ENCODE data around the gene POP5.
"Not testable (repeated sequence)": the region's sequence is repeated elsewhere in the genome, so short reads cannot be mapped to it uniquely, and the experiment has no call there.

POP5 gene

DNA sequence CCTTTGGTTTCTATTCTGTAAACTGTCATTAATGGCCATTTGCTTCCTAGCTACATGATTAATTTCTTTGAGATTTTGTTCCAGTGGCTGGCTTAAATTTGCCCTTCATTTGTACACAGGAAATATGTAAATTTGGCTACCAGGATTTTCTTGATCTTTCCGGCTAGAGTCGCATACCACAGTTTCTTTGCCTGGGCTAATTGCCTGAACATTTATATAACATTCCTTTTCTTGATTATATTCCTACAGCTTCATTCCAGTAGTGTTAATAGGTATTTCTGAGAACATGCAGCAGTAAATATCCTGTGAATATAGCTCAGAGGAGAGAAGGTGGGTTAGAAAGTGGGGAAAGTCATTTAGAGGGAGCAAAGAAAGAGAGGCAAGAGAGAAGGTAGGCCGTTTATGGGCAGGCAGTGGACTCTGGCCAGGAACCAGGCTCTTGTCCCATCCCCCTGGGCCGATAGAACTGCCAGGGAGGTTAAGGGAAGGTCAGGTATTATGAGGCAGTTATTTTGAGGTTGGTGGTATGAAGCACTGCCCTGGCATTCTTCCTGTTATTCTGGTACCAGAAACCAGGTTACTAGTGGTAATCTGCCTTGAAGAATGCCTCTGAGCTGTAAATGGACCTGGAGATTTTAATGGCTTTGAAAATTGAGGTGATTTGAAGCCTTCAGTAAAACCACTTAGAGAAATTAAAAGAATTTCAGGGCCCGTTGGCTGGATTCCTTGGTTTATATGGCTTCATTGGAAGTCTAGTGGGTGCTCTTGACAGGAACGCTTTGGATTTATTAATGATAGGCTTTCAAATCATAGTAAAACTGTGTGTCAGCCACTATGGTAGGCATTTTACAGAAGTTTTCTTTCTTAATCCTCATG is 42.7 kb downstream of the POP5 start:
- no peak for DNase-seq (ENCODE audit: low read depth, low spot score)

DNA sequence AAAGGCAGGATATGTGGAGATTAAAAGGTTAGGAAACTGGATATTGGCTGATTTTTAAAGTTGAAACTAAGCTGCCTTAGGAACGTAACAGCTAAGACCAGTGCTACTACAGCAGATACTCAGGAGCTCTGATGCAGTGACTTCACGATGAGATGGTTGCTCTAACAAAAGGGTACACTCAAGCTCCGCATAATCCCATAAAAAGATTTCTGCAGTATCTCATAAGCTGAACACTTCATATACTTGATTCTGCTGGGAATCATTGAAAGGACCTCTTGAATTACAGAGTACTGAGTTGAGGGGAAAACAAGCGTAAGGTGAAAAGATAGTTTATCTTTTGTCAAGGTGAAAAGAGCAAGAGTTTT is 43.4 kb downstream of the POP5 start:
- DNase-seq (ENCODE audit: low read depth, low spot score) = no peak

DNA sequence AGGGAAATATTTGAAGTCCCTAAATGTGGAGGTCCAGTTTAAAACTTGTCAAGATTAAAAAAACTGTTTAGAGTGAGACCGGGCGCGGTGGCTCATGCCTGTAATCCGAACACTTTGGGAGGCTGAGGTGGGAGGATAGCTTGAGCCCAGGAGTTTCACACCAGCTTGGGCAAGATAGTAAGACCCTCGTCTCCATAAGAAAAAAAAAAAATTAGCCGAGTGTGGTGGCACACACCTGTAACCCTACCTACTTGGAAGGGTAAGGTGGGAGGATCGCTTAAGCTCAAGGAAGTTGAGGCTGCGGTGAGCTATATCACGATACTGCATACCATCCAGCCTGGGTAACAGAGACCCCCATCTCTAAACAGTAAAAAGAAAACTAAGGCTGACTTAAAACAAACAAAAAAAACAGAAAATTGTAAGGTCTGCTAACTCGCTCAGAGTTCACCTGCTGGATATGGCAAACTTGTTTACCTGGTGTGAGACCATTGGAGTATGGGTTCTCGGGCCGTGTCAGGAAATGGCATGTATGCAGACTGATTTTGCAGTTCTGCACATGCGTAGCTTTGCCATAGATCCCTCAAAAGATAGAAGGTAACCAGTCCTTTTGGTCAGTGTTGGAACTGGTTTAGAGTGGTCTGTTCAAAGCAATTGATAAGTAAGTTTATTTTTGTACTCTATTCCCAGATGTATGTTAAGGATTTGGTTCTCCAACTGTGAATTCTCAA is 45.0 kb downstream of the POP5 start:
- no peak for DNase-seq (ENCODE audit: low read depth, low spot score)

DNA sequence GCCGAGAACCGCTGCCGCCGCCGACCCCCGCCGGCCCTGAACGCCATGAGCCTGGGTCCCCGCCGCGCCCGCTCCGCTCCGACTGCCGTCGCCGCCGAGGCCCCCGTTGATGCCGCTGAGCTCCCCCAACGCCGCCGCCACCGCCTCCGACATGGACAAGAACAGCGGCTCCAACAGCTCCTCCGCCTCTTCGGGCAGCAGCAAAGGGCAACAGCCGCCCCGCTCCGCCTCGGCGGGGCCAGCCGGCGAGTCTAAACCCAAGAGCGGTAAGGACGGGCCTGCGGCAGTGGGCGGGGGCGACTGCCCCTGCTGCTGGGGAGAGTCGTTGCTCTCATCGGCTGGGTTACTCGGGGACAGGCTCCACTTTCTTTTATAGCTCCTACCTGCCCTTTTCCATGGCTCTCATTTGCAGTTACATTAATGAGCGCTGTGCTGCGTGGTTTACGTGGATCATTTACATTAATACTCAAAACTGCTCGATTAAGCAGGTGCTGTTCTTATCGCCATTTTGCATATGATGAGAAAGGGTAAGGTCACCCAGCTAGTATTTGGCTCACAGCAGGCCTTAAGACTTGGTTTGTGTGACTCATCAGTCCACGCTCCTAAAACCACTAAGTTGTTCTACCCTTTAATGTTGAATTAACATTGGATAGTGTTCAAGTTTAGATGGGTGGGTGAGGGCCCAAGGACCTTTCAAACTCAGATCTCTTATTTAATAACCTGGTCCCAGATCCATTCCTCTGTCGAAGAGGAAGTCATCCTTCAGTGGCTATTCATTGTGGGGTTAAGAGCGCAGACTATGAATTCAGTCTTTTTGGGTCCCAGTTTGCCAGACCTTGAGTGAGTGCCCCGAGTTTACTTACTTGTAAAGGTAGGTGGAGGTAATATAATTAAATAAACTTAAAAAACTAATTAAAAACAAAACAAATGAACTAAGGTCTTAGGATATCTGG is 46.2 kb downstream of the POP5 start:
- peak; percentile 6 for DNase-seq (ENCODE audit: low read depth, low spot score)

DNA sequence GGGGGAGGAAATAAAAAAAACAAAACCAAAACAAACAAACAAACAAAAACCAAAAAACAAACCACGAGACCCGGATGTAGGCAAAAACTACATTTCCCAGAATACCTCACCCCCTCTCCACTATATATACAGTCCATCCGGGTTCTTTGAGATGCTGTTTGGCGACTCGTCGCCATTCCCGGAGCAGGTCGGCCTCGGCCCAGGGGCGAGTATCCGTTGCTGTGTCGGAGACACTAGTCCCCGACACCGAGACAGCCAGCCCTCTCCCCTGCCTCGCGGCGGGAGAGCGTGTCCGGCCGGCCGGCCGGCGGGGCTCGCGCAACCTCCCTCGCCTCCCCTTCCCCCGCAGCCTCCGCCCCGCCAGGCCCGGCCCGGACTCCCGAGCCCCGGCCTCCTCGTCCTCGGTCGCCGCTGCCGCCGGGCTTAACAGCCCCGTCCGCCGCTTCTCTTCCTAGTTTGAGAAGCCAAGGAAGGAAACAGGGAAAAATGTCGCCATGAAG is 46.9 kb downstream of the POP5 start, which contains the start of gene RNF10:
Gene RNF10, plus strand, starts transcription at position 154 of the 500 bp plus-strand sequence. CDS start 456 bp downstream, outside the sequence.
- DNase-seq (ENCODE audit: low read depth, low spot score) = peak; percentile 37

DNA sequence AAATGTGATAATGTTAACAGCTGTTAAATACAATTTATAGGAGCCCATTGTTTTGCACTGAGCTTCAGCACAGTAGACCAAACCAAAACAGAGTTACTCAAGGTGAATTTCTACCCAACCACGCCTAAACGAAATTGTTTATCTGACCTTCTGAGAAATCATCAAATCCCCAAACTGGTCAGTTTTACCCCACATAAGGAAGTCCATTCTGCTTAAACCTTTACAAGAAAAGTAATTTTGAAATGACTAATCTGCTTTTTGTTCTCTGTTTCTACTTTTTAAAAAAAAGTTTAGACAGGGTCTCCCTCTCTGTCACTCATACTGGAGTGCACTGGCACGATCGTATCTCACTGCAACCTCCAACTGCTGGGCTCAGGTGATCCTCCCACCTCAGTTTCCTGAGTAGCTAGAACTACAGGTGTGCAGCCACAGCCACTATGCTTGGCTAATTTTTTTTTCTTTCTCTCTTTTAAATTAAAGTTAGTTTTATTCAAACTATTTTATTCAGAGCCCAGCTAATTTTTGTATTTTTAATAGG is 48.4 kb downstream of the POP5 start:
- DNase-seq (ENCODE audit: low read depth, low spot score) = no peak

DNA sequence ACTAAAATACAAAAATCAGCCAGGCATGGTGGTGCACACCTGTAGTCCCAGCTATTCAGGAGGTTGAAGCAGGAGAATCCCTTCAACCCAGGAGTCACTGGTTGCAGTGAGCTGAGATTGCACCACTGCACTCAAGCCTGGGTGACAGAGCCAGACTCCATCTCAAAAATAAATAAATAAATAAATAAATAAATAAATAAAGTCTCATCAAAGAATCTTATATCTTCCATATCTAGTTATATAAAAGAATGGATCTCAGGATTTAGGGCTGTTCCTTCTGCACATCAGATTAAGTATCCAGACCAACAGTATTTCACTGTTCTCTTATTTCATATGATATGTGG is 50.8 kb downstream of the POP5 start:
- DNase-seq (ENCODE audit: low read depth, low spot score) = not testable (repeated sequence)

DNA sequence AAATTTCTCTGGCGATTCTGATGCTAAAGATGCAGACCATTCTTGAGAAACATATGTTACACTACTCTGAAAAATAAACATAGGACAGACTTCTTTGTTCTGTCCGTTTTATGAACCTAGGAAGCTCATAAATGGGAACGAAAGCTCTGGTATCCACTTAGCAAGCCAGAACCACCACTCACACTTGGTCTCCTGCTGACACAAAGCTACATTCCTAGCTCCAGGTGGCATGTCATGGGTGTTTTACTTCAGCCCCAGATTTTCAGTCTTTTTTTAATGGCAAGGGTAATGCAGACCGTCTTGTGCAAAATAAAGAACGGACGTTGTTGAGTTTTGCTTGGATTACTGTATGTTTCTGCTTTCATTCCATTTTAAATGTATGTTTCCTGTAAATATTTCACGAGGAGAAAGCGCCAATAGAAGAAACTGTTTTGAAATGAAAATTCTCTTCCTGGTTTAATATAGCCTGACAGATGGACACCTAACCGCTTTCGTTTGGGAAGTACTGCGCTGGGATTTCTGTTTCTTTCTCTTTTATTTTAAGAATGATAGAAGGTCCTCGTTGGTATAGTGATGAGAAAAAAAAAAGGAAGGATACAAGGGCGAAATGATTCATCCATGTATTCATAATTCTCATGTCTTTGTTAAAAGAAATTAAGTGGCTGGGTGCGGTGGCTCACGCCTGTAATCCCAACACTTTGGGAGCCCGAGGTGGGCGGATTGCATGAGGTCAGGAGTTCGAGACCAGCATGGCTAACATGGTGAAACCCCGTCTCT is 51.4 kb downstream of the POP5 start:
- no peak for DNase-seq (ENCODE audit: low read depth, low spot score)

DNA sequence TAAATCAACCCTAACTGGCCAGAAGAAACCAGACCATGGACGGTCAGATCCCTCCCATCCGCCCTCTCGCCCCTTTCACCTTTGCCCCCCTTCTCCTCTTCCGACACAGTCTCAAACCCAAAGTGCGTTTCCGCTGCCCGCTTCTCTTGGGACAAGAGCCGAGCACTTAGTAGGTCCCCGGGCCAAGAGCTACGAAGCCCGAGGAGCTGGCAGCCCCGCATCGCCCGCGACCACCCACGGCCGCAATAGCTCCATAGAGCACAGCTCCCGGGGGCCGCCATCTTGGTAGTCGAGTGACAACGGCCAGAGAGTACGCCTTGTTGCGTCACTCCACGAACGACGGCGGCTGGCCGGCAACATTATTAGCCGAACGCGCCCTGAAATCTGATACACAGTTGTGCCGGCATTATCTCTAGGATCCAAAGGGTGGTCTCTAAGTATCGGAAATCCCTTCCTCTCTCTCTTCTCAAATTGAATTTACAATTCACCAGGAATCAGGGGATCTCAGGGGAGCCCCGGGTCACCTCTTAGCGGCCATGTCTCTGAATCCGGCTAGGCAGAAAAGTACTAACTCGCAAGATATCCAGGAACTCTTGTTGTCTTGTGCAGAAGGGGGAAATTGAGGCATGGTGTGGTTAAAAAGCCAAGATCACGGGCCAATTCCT is 52.2 kb downstream of the POP5 start, which contains the start of gene COQ5:
Gene COQ5, minus strand, starts transcription at position 298 of the 665 bp plus-strand sequence. Its CDS starts 17 bp downstream, at position 281.
- DNase-seq (ENCODE audit: low read depth, low spot score) = peak; percentile 71
